HepG2 (cell line): ENCODE measurements around the gene MAP3K8. TPM values are rescaled to one million over a fixed set of nuclear protein-coding genes. Genes with fewer than 3 reads are reported as not detected.
A peak's percentile ranks its signal among the peaks of the same experiment; 100 is the strongest.

ENCODE experiments used
- AGO2 ChIP-seq: fragments of 200-400 bp; formaldehyde crosslinking; optimal IDR thresholded peaks from 2 replicates; pipeline ENCODE3; 2017; ENCODE audit warnings: mild to moderate bottlenecking, low read depth, low read length, moderate library complexity
- ARHGAP35 ChIP-seq: sonication (generic); formaldehyde crosslinking; IDR thresholded peaks from 2 replicates; pipeline ENCODE4 v1.9.0; 2022; ENCODE audit warnings: mild to moderate bottlenecking, inconsistent platforms, moderate library complexity, missing genetic modification reagents, borderline replicate concordance
- BATF2 ChIP-seq: sonication (generic); formaldehyde crosslinking; IDR thresholded peaks from 2 replicates; pipeline ENCODE4 v1.8.0; 2022; ENCODE audit warnings: mild to moderate bottlenecking, missing genetic modification reagents, moderate library complexity
- CHD4 ChIP-seq: fragments of 200-600 bp; sonication (generic); IDR thresholded peaks from 2 replicates; pipeline ENCODE4 v1.7.0; 2017; ENCODE audit warnings: mild to moderate bottlenecking, low read length, borderline replicate concordance
- EED ChIP-seq: sonication (generic); formaldehyde crosslinking; IDR thresholded peaks from 2 replicates; pipeline ENCODE4 v1.5.0; 2020; ENCODE audit warnings: mild to moderate bottlenecking, missing genetic modification reagents
- FOXC1 ChIP-seq: sonication (generic); formaldehyde crosslinking; IDR thresholded peaks from 2 replicates; pipeline ENCODE4 v1.8.0; 2022; ENCODE audit warnings: mild to moderate bottlenecking, missing genetic modification reagents, borderline replicate concordance
- GZF1 ChIP-seq: sonication (generic); formaldehyde crosslinking; IDR thresholded peaks from 2 replicates; pipeline ENCODE4 v1.5.1; 2020; ENCODE audit warnings: mild to moderate bottlenecking, missing genetic modification reagents
- PATZ1 ChIP-seq: sonication (generic); formaldehyde crosslinking; IDR thresholded peaks from 2 replicates; pipeline ENCODE4 v1.4.0; 2020; ENCODE audit warnings: missing genetic modification reagents
- PAXIP1 ChIP-seq: sonication (generic); formaldehyde crosslinking; conservative IDR thresholded peaks from 2 replicates; pipeline ENCODE4 v1.4.0; 2020; ENCODE audit warnings: mild to moderate bottlenecking, missing genetic modification reagents, moderate library complexity
- SIX4 ChIP-seq: sonication (generic); formaldehyde crosslinking; IDR thresholded peaks from 2 replicates; pipeline ENCODE4 v1.4.0; 2020; ENCODE audit warnings: missing genetic modification reagents
- SRY ChIP-seq: sonication (generic); formaldehyde crosslinking; IDR thresholded peaks from 2 replicates; pipeline ENCODE4 v1.8.0; 2022; ENCODE audit warnings: mild to moderate bottlenecking, missing genetic modification reagents
- TGIF2 ChIP-seq: IDR thresholded peaks from 2 replicates; pipeline ENCODE4 v1.6.1; 2016; ENCODE audit warnings: control low read depth, missing compliant biosample characterization
- THAP11 ChIP-seq: IDR thresholded peaks from 2 replicates; pipeline ENCODE4 v1.6.1; 2016; ENCODE audit warnings: missing biosample characterization, missing genetic modification reagents
- ZNF101 ChIP-seq: sonication (generic); formaldehyde crosslinking; IDR thresholded peaks from 2 replicates; pipeline ENCODE4 v1.4.0; 2020; ENCODE audit warnings: mild to moderate bottlenecking, low read depth, missing genetic modification reagents, borderline replicate concordance
- ZNF230 ChIP-seq: sonication (generic); formaldehyde crosslinking; IDR thresholded peaks from 2 replicates; pipeline ENCODE4 v1.4.0; 2020; ENCODE audit warnings: mild to moderate bottlenecking, missing genetic modification reagents
- ZNF256 ChIP-seq: sonication (generic); formaldehyde crosslinking; conservative IDR thresholded peaks from 2 replicates; pipeline ENCODE4 v1.4.0; 2020; ENCODE audit warnings: missing genetic modification reagents
- ZNF367 ChIP-seq: sonication (generic); formaldehyde crosslinking; IDR thresholded peaks from 2 replicates; pipeline ENCODE4 v1.4.0; 2020; ENCODE audit warnings: missing genetic modification reagents, borderline replicate concordance
- polyA plus RNA-seq, 8 experiments: library from polyadenylated mRNA; depleted of rRNA in 3 of 8; stranded (reverse) in 7 of 8; unstranded in 1 of 8; fragments of >200 nt; fragmentation: Illumina TruSeq in 4 of 8; extraction: Trizol in 4 of 8; gene quantifications; 2 replicates each; pipeline versions ENCODE4 v1.2.1 to v1.2.3, GENCODE V29; 2011 to 2016; ENCODE audit warnings: low read depth in 4 of 8, missing spikeins in 1 of 8, mixed read lengths in 1 of 8; ENCODE audit not compliant: insufficient read depth in 1 of 8
- total RNA-seq, 5 experiments: library from RNA; depleted of rRNA; stranded (reverse); fragments of >200 nt; fragmentation: Illumina TruSeq; extraction: Trizol; gene quantifications; 2 replicates each; pipeline ENCODE4 v1.2.3, GENCODE V29; 2016; ENCODE audit warnings: low read depth in 1 of 5
- TF ChIP-seq, protein P1 (sequence below): sonication (generic); formaldehyde crosslinking; IDR thresholded peaks from 2 replicates; pipeline ENCODE4 v1.5.1; 2020; ENCODE audit warnings: mild to moderate bottlenecking, missing genetic modification reagents, moderate library complexity
- TF ChIP-seq, protein P2 (sequence below): sonication (generic); formaldehyde crosslinking; conservative IDR thresholded peaks from 2 replicates; pipeline ENCODE4 v1.5.0; 2020; ENCODE audit warnings: missing genetic modification reagents

Gene MAP3K8
- total and polyA plus RNA-seq, 2 of the 13 experiments (the other 11 are each of a cell fraction or from before 2014, with no cell fraction given) = 19.3 to 37.9 TPM

- TF ChIP-seq PAXIP1 (CRISPR knock-in tag) = peak; percentile 79
- TF ChIP-seq SRY = no peak
- TF ChIP-seq SIX4 (CRISPR knock-in tag) = peak; percentile 93
- TF ChIP-seq ZNF101 (CRISPR knock-in tag) = no peak
- no peak for TF ChIP-seq CHD4
- TF ChIP-seq FOXC1 (CRISPR knock-in tag) = no peak
- TF ChIP-seq, protein P1, sequence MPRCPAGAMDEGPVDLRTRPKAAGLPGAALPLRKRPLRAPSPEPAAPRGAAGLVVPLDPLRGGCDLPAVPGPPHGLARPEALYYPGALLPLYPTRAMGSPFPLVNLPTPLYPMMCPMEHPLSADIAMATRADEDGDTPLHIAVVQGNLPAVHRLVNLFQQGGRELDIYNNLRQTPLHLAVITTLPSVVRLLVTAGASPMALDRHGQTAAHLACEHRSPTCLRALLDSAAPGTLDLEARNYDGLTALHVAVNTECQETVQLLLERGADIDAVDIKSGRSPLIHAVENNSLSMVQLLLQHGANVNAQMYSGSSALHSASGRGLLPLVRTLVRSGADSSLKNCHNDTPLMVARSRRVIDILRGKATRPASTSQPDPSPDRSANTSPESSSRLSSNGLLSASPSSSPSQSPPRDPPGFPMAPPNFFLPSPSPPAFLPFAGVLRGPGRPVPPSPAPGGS = no peak
- no peak for TF ChIP-seq ZNF367 (CRISPR knock-in tag)
- no peak for TF ChIP-seq ARHGAP35 (CRISPR knock-in tag)
- TF ChIP-seq TGIF2 = peak; percentile 45; the same call in 1 of the 2 replicates
- TF ChIP-seq AGO2 = no peak
- no peak for TF ChIP-seq ZNF256
- TF ChIP-seq ZNF230 (CRISPR knock-in tag) = no peak
- TF ChIP-seq PATZ1 = peak; percentile 45; the same call in 1 of the 2 replicates
- TF ChIP-seq EED (CRISPR knock-in tag) = no peak
- no peak for TF ChIP-seq GZF1 (CRISPR knock-in tag)
- peak; percentile 34 for TF ChIP-seq THAP11 (CRISPR knock-in tag)
- no peak for TF ChIP-seq BATF2 (CRISPR knock-in tag)
- TF ChIP-seq, protein P2, sequence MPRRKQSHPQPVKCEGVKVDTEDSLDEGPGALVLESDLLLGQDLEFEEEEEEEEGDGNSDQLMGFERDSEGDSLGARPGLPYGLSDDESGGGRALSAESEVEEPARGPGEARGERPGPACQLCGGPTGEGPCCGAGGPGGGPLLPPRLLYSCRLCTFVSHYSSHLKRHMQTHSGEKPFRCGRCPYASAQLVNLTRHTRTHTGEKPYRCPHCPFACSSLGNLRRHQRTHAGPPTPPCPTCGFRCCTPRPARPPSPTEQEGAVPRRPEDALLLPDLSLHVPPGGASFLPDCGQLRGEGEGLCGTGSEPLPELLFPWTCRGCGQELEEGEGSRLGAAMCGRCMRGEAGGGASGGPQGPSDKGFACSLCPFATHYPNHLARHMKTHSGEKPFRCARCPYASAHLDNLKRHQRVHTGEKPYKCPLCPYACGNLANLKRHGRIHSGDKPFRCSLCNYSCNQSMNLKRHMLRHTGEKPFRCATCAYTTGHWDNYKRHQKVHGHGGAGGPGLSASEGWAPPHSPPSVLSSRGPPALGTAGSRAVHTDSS (CRISPR knock-in tag) = no peak
Measured at GRCh38 chr10:30438021-30438850, 4.3 kb downstream of the MAP3K8 start (continued).
